GM18526 (cell line): ENCODE data around the gene RAD9A.

Experiments used
- POLR2A ChIP-seq: IDR thresholded peaks from 3 replicates; pipeline ENCODE4 v1.6.1; 2011; ENCODE audit not compliant: insufficient read length; ENCODE audit errors: extremely low read depth

Gene RAD9A

DNA sequence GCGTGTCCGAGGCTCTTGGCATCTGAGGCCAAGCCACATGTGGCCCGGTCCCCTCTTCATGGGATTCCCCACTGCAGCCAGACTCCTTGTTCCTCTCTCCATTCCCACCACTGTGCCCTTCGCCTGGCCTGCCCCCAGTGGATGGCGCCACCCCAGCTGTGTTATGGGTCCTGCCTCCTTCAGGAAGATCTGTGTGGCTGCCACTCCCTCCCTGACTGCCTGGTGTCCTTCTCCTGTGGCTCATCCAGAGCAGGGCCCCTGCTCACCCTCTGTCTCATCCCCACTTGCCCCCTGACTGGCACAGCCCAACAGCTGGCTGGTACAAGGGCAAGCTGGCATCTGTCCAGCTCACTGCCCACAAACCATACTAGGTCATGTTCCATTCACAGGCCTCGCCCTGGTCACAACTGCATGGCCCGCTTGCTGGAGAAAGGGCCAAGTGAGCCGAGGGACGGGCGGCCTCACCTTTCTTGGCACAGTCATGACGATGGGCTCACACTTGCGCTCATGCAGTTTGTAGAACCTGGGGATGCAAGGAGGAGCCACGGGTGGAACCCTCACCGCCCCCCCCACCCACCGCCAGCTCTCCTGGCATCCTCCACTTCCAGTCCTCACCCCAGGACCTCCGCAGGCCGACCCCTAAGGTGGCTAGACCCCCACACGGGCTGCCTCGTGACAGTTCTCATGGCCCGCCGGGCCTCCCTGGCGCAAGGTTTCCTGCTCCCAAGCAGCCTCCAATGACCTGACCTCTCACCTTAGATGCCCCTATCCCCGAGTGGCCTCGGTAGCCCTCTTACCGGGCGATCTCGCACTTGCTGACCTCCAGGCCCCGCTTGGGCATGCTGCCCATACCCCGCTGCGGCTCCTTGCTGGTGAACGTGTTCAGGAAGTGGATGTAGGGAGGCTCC lies 47.8 kb downstream of the RAD9A start:
- TF ChIP-seq POLR2A, result peak; percentile 12

DNA sequence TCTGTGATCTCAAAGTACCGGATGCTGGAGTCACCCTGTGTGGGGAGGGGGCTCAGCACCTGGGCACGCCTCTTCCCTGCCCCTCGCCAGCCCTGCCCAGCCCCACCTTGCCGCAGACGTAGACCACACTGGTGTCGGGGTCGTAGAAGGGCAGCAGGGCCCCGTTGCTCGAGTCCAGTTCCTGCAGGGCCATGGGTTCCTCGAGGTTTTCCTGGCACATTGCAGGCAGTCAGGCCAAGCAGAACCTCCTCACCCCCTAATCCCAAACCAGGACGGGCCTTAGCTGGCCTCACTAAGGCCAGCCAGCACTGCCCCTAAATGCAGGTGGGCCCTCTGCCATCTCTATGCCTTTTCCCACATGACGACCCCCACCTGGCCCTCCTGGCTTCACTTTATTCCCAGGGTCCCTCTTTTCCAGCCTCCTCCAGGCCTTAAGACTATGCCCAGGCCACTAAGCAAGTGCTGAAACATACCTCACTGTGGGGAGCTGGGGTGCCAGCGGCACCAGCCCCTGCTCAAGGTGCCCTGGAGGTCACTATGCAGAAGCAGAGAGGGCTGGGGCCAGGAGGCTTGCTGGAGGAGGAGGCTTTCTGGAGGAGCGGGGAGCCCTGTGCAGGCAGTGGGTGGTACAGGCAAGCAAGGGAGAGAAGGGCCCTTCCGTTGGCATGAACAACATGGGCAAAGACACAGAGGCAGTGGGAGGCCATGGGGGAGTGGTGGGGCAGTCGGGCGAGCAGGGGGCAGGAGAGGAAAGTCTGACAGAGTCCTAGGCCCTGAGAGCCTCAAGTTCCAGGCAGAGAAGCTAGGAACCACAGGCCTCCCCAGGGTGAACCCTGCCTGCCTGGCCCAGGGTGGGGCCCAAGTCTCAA lies 48.7 kb downstream of the RAD9A start:
- peak; percentile 22 for TF ChIP-seq POLR2A

DNA sequence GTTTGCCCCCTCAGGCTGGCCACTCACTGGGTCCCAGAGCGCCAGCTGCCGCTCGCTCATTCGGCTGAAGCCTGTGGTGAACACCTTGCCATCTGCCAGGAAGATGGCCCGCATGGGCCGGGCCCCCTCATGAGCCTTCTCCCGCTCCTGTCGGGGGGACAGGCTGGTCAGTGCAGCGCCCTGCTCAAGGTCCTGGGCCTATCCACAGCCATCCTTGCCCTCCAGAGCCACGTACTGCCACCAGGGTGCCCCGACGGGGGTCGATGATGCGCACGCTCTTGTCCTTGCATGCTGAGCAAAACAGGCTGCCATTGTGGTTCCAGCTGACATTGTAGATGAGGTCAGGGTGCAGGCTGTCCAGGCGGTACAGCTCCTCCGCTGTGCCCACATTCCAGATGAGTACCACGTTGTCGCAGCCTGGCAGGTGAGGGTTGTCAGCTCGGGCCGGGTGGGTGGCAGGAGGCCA lies 49.3 kb downstream of the RAD9A start:
- TF ChIP-seq POLR2A, result no peak

DNA sequence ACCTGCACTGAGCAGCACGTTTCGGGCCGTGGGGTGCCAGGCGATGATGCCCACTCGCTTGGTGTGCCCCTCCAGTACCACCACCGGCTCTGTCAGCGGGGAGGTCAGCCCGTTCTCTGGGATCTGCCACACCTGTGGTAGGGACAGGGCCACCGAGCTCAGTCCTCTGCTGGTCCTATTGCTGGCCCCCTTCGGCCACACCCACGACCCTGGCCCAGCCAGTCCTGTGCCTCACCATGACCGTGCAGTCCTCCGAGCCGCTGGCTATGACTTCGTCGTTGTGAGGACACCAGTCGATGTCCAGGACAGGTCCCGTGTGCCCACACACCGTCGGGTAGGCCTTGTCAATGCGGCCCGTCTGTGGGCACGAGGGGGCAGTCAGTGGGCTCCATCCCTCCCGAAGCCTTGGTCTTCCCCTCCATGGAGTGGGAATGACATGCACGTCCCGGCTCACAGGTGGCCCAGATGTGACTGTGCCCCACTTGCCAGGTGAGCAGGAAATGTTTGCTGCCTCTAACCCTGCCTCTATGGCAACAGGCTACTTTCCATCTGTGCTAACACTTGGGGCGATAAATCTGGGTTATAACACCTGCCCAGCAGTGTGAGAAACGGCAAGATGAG lies 50.1 kb downstream of the RAD9A start:
- no peak for TF ChIP-seq POLR2A

DNA sequence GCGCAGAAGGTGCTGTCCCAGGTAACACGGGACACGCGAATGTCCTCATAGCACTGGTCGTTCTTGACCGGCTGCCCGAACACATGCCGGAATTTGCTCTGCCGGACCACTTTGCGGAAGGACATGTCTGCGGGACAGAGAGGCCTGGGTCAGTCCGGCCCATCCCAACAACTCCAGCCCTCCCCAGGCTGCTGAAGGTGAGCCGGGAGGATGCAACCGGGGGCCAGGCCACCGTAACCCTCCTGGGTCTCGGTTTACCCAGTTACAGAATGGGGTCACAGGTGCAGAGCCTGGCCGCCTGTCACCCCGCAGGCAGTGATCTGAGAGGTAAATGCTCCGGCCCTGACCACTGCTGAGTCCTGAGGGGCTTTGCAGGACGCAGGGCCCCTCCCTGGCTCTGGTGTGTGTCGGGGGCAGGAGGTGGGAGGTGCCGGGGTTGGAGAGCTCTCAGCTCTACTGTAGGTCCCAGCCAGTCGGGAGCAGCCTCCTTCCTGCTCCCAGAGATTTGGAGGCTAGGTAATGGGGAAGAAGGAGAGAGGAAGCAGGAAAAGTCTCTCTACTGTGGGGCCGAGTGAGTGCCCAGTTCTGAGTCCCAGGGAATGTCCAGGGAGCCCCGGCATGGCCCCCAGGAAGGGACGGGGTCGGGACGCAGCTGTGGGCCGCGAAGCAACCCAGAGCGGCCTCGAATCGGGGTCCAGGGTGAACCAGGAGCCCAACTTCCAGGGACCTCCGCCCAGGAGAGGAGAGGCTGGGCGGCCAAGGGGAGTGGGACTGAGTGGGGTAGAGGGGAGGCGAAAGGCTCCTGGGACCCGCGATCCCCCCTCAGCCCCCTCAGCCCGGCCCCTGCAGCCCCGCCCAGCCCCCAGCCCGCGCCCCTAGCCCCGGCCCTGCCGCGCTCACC lies 51.0 kb downstream of the RAD9A start:
- TF ChIP-seq POLR2A, result peak; percentile 22

DNA sequence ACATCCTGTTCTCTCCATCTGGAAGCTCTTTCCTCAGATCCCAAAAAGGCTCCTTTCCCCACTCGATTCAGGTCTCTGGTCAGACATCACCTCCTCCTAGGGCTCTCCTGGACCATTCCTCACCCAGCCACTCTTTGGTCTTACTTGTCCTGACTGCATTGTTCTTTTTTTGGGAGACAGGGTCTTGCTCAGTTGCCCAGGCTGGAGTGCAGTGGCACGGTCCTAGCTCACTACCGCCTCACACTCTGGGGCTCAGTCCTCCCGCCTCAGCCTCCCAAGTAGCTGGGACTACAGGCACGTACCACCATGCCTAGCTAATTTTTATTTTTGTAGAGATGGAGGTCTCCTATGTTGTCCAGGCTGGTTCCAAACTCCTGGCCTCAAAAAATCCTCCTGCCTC lies 53.7 kb downstream of the RAD9A start:
- no peak for TF ChIP-seq POLR2A
